COR-L47 (cell line): ENCODE data around the gene LRRTM1.

Experiments
- DNase-seq: peaks from one replicate; lab custom pipeline; 2025; lab: John Stamatoyannopoulos, UW

Gene LRRTM1

GRCh38 chr2:80302314-80303005, 2.1 kb downstream of the LRRTM1 start:
- DNase-seq, result no peak

- no peak for DNase-seq
Measured at GRCh38 chr2:80302001-80302313, 2.6 kb downstream of the LRRTM1 start.

DNA sequence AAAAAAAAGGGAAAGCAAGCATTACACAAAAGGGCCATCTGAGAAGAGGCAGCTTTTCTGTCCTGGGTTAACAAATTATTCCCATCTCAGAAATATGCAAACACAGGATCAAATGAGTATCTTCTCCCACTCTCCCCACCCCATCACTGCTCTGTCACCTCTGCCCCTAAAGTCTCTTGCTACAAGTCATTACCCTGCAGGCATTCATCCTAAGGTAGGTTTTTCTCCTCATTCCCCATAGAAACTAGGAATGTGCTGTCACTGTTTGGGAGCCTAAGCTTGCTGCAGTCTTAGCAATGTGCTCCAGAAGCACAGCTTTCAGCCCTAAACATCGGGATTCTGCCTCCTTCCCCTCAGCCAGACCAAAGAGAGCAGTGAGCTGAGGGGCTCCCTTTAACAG, 3.6 kb downstream of the LRRTM1 start:
- DNase-seq, result no peak

GRCh38 chr2:80300346-80300745, 4.2 kb downstream of the LRRTM1 start:
- no peak for DNase-seq

- DNase-seq, result no peak
Measured at GRCh38 chr2:80299661-80300060, 4.9 kb downstream of the LRRTM1 start.

DNA sequence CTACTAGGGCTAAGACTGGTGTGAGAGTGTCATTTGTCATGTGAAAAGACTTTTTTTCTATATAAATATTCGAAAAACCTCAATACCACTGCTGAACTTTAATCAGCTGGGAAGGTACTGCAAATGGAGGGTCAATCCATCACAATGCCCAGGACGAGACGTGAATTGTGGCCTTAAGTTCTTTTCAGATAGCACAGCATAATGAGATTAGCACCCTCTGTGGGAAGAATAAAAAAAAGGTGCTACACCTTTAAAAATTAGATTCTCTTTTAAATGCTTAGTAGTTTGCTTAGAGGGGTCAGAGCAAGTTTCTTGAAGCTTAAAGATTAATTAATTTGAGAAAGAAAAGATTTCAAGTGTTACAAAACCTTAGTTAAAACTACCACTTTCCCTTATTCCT, 5.6 kb downstream of the LRRTM1 start:
- no peak for DNase-seq

DNA sequence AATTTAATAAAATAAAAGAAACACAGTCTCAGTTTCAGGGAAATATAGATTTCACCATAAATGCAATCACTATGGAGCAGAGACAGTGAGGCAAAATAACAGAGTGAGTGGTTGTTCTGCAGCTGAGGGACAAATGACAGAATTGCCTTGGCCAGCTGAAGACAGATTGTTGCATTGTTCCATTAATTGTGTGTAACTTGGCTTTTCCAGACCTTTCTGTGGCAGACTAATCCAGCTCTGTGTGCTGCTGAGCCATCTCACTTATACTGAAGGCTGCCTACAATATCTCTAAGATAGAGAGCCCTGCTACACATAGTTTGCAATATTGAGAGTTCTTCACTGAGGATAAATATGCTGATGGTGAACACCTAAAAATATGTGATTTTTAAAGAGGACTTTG, 11.5 kb downstream of the LRRTM1 start:
- no peak for DNase-seq

DNA sequence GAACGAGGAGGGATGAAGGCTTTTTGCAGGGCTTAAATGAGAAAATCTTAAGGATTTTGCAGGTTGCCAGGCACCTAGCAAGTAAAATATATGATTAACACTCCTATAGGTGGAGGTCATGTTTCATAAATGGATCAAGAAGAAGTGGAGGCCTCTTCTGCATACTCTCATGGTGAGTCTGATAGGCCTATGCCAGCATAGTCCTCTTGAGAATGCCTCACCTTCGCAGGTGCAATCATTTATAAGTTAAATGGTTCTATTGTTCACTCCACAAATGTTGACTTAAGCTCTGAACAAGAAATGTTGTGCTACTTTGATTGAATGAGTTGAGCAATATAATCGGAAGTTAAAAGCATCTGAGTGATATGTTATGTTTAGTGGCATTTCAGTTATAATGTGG, 12.1 kb downstream of the LRRTM1 start:
- DNase-seq, result no peak

DNA sequence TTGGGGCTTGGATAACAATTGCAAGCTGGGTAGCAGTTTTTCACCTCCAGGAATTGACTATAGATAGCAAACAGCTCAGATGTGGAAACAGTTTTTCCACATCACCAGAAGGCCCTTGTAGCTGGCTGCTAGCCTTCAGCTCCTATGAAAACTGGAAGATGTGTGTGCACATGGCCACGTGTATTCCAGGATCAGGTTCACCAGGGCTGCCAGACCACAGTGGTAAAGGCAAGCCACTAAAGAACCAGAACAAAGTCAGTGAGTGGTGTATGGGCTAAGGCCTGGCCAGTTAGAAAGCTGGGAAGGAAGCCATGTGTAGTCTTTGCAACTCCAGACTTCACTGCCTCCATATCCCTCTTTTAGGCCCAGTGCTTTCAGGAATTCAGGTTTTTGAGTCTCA, 12.9 kb downstream of the LRRTM1 start:
- DNase-seq, result no peak

DNA sequence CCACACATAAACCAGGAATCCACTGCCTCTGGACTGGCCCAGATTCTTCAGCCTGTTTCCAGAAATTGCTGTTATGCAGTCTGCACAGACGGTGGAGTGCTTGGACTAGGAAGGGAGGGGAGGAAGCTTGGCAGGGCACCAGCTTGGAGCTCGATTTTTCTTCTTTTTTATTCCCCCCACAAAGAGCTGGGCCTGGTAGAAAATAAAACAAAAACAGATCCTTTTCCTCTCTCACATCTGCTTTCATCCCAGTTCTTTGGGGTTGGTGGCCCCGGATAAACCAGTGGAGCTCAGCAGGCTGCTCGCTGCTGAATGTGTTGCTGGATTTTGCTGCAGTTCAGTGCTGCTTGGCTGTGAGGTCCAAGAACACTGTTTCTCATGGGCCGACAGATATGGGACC, 16.0 kb downstream of the LRRTM1 start:
- DNase-seq, result no peak

- no peak for DNase-seq
Measured at GRCh38 chr2:80281049-80281448, 23.5 kb downstream of the LRRTM1 start.

- DNase-seq, result no peak
Measured at GRCh38 chr2:80280598-80280997, 24.0 kb downstream of the LRRTM1 start.

GRCh38 chr2:80269806-80270205, 34.7 kb downstream of the LRRTM1 start:
- no peak for DNase-seq

GRCh38 chr2:80266231-80266630, 38.3 kb downstream of the LRRTM1 start:
- no peak for DNase-seq

DNA sequence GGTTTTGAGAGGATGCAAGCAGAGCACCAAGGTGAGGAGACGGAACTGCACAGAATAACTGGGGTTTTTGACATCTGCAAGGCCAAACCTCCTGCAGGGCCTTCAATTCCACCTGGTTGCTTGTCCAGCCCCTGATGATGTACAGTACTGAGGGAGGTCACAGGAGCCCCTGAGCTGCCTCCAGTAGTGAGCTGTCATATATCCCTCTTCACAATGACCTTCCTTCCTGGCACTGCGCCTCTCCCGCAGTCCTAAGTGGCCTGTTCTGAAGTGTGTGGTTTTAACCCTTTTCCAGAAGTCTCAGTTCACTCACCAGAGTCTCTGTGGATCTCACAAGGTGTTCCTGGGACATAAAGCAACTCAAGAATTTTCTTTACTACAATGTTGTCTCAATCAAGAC, 45.3 kb downstream of the LRRTM1 start:
- no peak for DNase-seq

GRCh38 chr2:80258793-80259192, 45.8 kb downstream of the LRRTM1 start:
- DNase-seq, result no peak

DNA sequence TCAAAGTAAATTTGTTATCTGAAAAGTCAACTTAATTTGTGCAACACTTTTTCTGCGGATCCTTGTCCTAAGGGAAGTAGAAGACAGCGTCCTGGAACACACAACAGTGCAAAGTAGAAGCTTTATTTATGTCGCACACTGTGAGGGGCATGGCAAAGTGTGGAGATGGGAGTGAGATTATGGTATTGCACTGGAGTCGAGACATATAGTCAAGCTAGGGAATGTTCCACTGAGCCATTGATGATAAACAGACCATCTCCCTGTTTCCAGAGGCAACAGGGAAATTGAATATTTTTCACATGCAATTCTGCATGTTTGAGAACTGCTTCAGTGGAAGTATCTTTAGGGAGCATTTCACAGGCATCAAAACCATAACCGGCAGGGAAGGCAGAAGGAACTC, 46.2 kb downstream of the LRRTM1 start:
- no peak for DNase-seq

- DNase-seq, result no peak
Measured at GRCh38 chr2:80257450-80257849, 47.1 kb downstream of the LRRTM1 start.

DNA sequence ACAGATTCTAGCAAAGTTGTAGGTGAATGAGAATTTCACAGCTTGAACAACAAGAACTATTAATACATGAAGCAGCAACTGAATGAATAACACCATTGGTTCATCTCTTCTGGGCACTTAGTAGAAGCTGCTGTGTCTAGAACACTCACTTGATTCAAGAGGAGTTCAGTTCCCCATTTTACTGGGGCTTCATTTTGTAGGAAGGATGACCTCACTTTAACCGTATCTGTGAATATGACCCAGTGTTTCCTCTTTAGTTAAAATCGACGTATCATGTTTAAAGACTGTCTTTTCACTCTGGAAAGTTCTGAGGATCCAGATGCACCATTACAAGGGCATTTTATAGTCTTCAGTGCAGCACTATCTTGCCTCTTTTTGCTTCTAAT, 47.8 kb downstream of the LRRTM1 start:
- DNase-seq, result no peak

DNA sequence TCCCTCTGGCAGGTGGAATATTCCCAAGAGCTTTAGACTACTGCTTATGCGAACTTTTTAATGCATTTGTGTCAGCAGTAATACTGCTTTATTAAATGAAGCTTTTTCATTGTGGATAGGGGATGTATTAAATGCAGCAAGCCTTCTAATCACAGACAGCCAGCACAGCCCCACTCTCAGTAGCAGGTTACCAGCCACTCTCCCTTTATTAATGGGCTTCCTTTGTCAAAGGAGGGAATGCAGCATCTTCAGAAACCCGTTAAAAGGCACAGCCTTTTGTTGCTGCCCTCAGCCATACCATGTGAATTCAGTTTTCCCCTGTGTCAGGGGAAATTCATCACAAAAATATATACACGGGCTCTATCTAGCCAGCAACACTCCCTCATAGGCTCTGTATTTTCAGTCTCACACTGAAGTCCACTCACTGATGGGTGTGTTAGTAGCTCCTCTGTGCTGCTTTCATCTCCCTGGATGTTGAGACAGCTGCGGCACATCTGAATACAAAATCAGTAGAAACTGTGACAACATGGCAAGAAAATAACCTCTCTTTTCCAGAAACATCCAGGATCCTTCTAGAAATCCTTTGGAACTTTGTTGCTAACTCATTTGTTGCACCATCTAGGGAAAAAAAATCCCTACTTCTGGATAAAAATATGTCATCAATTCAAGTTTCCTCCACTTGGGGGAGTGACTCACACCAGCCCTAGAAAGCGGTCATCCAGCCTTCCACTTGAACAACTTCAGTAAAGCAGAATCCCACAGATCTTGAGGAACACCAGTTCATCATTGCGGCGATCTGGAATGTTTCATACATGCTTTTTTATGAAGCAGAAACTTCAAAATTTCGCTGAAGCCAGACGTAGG, 48.4 kb downstream of the LRRTM1 start:
- DNase-seq, result no peak

DNA sequence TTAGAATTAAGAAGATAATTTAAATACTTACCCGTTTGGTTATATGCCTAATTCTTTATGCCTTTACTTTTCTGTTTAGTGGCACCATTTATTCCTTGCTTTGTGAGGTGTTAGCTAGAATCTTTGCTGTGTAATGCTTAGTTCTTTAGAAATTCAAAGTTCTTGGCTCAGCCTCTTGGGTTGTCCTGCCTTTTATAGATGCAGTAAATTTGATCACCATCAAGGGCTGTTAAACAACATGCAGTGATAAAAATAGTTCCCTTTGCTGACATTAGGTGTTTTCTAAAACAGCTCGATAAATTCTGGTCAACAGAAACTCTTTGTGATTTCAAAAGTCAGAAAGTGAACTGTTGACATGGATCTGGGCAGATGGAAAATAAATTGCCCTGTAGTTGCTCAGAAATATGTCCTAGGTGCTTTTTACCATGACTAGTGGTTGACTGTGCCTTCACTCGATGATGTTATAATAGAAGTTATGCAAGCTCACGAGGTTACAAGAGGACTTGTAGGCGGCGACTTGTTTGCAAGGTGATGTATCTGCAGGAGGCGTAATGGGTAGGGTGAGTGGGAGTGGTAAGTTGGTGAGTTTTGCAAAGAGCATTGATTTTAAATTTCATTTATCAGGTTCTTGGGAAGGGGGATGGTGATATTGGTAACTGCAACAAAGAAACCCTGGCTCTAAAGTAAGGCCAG, 52.1 kb downstream of the LRRTM1 start:
- DNase-seq, result no peak
